K562 (cell line): ENCODE results near the gene MIEF2. TPM values are rescaled to one million over a fixed set of nuclear protein-coding genes. Genes with fewer than 3 reads are reported as not detected.
A peak's percentile ranks its signal among the peaks of the same experiment; 100 is the strongest.

Experiments used
- ADNP ChIP-seq: fragments of 200-800 bp; sonication (Bioruptor generic); IDR thresholded peaks from 2 replicates; pipeline ENCODE4 v1.6.1; 2016; ENCODE audit warnings: missing genetic modification characterization, missing compliant biosample characterization
- ARID2 ChIP-seq: fragments of 450-650 bp; IDR thresholded peaks from 2 replicates; pipeline ENCODE4 v1.6.1; 2017; ENCODE audit warnings: antibody characterized with exemption, mild to moderate bottlenecking
- CHD2 ChIP-seq: IDR thresholded peaks from 2 replicates; pipeline ENCODE4 v1.6.1; 2011; ENCODE audit warnings: low read depth, low read length
- KLF10 ChIP-seq: fragments of 250-450 bp; sonication (Bioruptor Pico); IDR thresholded peaks from 2 replicates; pipeline ENCODE4 v1.6.1; 2021; ENCODE audit warnings: matching md5 sums
- MYNN ChIP-seq, 2 experiments: sonication (generic); formaldehyde crosslinking in 1 of 2; IDR thresholded peaks; 2 replicates each; pipeline versions ENCODE4 v1.5.0 to v1.6.1; 2016 to 2020; ENCODE audit warnings: antibody characterized with exemption in 1 of 2, missing genetic modification reagents in 1 of 2
- NFE2 ChIP-seq: IDR thresholded peaks from 2 replicates; pipeline ENCODE4 v1.6.1; 2014; ENCODE audit warnings: antibody characterized with exemption, low read depth
- SREBF2 ChIP-seq: sonication (generic); formaldehyde crosslinking; IDR thresholded peaks from 2 replicates; pipeline ENCODE4 v1.4.0; 2020; ENCODE audit warnings: mild to moderate bottlenecking, missing genetic modification reagents
- TAF1 ChIP-seq: IDR thresholded peaks from 2 replicates; pipeline ENCODE4 v1.6.1; 2011; ENCODE audit warnings: mild to moderate bottlenecking, low read length, moderate library complexity; ENCODE audit not compliant: insufficient read depth, control insufficient read depth, severe bottlenecking; ENCODE audit errors: extremely low read depth
- ZNF140 ChIP-seq: fragments of 250-450 bp; sonication (Bioruptor Pico); IDR thresholded peaks from 2 replicates; pipeline ENCODE4 v1.8.0; 2021; ENCODE audit warnings: moderate library complexity, mild to moderate bottlenecking, inconsistent platforms
- ZNF232 ChIP-seq: sonication (generic); formaldehyde crosslinking; IDR thresholded peaks from 2 replicates; pipeline ENCODE4 v1.8.0; 2022; ENCODE audit warnings: mild to moderate bottlenecking, missing genetic modification reagents
- ZNF263 ChIP-seq: sonication (generic); formaldehyde crosslinking; IDR thresholded peaks from 2 replicates; pipeline ENCODE4 v1.8.0; 2022; ENCODE audit warnings: mild to moderate bottlenecking, missing genetic modification reagents, borderline replicate concordance
- ZNF551 ChIP-seq: fragments of 250-450 bp; sonication (Bioruptor Pico); IDR thresholded peaks from 2 replicates; pipeline ENCODE4 v1.5.0; 2021; ENCODE audit warnings: mild to moderate bottlenecking, moderate library complexity
- polyA plus RNA-seq, 8 experiments: library from polyadenylated mRNA; depleted of rRNA in 4 of 8; stranded (reverse) in 5 of 8; unstranded in 3 of 8; fragments of >200 nt; fragmentation: Nextera tagmentation in 2 of 8; fragmentation: Illumina TruSeq in 1 of 8; extraction: Ambion mirVana in 2 of 8; extraction: Trizol in 1 of 8; gene quantifications; 2 replicates each; pipeline versions ENCODE4 v1.2.1 to v1.2.3, GENCODE V29; 2011 to 2014; ENCODE audit warnings: inconsistent platforms in 1 of 8, missing spikeins in 1 of 8
- total RNA-seq, 7 experiments: library from RNA; depleted of rRNA in 6 of 7; stranded (reverse); fragments of >200 nt in 6 of 7; fragmentation: Illumina TruSeq in 2 of 7; extraction: Trizol in 2 of 7; gene quantifications; 2 replicates each; pipeline versions ENCODE4 v1.2.1 to v1.2.3, GENCODE V29; 2011 to 2021; ENCODE audit warnings: low replicate concordance in 1 of 7
- TF ChIP-seq, protein P1 (sequence below): fragments of 250-450 bp; sonication (Bioruptor Pico); IDR thresholded peaks from 2 replicates; pipeline ENCODE4 v1.9.0; 2021; ENCODE audit warnings: mild to moderate bottlenecking
- TF ChIP-seq, protein P2 (sequence below): IDR thresholded peaks from 2 replicates; pipeline ENCODE4 v1.6.1; 2016; ENCODE audit warnings: missing genetic modification characterization, missing compliant biosample characterization
- TF ChIP-seq, protein P3 (sequence below): sonication (generic); formaldehyde crosslinking; IDR thresholded peaks from 2 replicates; pipeline ENCODE4 v1.8.0; 2022; ENCODE audit warnings: mild to moderate bottlenecking, missing genetic modification reagents, borderline replicate concordance
- TF ChIP-seq, protein P4 (sequence below), 2 experiments: IDR thresholded peaks in 1 of 2; conservative IDR thresholded peaks in 1 of 2; 2 replicates each; pipeline ENCODE4 v1.6.1; 2016; ENCODE audit warnings: low read depth in 2 of 2, mild to moderate bottlenecking in 1 of 2, missing compliant biosample characterization in 1 of 2, missing genetic modification characterization in 1 of 2, moderate library complexity in 1 of 2
- TF ChIP-seq, protein P5 (sequence below): fragments of 450-650 bp; IDR thresholded peaks from 2 replicates; pipeline ENCODE4 v1.6.1; 2016; ENCODE audit warnings: mild to moderate bottlenecking

Gene MIEF2
- total and polyA plus RNA-seq, 9 of the 15 experiments (the other 6 are each of a cell fraction or from before 2014, with no cell fraction given), result 0.10 to 8.2 (median 2.4) TPM

DNA sequence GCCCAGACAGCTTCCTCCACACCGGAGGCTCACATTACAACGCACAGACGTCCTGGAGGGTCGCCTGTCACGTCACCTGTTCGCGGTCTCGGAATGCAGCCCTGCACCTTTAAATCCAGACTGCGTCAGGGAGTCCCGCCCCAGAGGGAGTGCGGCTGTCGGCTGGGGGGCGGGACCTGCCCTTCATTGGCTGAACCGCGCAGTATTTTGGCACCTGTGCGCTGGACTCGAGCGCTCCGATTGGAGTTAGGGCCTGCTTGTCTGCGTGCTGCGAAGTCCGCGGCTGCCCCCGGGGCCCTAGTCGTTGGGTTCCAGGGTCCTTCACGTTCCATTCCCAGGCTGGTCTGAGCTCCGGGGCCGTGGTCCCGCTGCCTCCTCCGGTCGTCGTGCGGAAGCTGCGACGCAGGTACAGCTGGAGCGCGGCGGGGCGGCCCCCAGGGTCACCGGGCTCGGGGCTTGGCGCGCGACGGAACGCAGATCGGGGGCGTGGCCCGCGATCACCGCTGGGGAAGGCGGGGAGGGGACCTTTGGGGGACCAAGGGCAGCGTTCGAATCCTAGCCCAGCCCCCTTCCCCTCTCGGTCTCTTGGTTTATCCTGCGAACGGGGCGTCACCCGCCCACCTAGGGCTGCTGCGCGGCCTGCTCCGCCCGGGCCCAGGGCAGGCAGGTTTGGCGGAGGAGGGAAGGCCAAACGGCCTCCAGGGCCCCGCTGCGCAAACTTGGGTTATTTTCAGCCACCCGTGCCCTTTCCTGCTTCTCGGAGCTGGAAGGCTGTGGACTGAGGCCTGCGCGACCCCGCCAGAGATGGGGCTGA lies at the start of gene MIEF2 (continued):
- TF ChIP-seq, protein P1, sequence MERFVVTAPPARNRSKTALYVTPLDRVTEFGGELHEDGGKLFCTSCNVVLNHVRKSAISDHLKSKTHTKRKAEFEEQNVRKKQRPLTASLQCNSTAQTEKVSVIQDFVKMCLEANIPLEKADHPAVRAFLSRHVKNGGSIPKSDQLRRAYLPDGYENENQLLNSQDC (CRISPR knock-in tag), result no peak
- TF ChIP-seq ZNF232 (CRISPR knock-in tag) (no peak), SREBF2 (no peak), KLF10 (CRISPR knock-in tag) (no peak), ZNF140 (no peak), ADNP (no peak), ARID2 (no peak), TAF1 (peak; percentile 11), MYNN (IDR thresholded peaks at IDR 0.05) (no peak), MYNN (CRISPR knock-in tag; IDR thresholded peaks at IDR 0.05) (no peak), CHD2 (peak; percentile 66), ZNF263 (CRISPR knock-in tag) (no peak; the same call in 1 of the 2 replicates), ZNF551 (CRISPR knock-in tag) (no peak), NFE2 (no peak)
- TF ChIP-seq, protein P2, sequence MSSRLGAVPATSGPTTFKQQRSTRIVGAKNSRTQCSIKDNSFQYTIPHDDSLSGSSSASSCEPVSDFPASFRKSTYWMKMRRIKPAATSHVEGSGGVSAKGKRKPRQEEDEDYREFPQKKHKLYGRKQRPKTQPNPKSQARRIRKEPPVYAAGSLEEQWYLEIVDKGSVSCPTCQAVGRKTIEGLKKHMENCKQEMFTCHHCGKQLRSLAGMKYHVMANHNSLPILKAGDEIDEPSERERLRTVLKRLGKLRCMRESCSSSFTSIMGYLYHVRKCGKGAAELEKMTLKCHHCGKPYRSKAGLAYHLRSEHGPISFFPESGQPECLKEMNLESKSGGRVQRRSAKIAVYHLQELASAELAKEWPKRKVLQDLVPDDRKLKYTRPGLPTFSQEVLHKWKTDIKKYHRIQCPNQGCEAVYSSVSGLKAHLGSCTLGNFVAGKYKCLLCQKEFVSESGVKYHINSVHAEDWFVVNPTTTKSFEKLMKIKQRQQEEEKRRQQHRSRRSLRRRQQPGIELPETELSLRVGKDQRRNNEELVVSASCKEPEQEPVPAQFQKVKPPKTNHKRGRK, result no peak
- TF ChIP-seq, protein P3, sequence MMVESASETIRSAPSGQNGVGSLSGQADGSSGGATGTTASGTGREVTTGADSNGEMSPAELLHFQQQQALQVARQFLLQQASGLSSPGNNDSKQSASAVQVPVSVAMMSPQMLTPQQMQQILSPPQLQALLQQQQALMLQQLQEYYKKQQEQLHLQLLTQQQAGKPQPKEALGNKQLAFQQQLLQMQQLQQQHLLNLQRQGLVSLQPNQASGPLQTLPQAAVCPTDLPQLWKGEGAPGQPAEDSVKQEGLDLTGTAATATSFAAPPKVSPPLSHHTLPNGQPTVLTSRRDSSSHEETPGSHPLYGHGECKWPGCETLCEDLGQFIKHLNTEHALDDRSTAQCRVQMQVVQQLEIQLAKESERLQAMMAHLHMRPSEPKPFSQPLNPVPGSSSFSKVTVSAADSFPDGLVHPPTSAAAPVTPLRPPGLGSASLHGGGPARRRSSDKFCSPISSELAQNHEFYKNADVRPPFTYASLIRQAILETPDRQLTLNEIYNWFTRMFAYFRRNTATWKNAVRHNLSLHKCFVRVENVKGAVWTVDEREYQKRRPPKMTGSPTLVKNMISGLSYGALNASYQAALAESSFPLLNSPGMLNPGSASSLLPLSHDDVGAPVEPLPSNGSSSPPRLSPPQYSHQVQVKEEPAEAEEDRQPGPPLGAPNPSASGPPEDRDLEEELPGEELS (CRISPR knock-in tag), result no peak
- TF ChIP-seq, protein P4, sequence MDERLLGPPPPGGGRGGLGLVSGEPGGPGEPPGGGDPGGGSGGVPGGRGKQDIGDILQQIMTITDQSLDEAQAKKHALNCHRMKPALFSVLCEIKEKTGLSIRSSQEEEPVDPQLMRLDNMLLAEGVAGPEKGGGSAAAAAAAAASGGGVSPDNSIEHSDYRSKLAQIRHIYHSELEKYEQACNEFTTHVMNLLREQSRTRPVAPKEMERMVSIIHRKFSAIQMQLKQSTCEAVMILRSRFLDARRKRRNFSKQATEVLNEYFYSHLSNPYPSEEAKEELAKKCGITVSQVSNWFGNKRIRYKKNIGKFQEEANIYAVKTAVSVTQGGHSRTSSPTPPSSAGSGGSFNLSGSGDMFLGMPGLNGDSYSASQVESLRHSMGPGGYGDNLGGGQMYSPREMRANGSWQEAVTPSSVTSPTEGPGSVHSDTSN (CRISPR knock-in tag; IDR thresholded peaks at IDR 0.05; ENCODE audit: low read depth), result peak; percentile 82
- TF ChIP-seq, protein P4 (tag; conservative IDR thresholded peaks at IDR 0.05; ENCODE audit: low read depth), result peak; percentile 95
- TF ChIP-seq, protein P5, sequence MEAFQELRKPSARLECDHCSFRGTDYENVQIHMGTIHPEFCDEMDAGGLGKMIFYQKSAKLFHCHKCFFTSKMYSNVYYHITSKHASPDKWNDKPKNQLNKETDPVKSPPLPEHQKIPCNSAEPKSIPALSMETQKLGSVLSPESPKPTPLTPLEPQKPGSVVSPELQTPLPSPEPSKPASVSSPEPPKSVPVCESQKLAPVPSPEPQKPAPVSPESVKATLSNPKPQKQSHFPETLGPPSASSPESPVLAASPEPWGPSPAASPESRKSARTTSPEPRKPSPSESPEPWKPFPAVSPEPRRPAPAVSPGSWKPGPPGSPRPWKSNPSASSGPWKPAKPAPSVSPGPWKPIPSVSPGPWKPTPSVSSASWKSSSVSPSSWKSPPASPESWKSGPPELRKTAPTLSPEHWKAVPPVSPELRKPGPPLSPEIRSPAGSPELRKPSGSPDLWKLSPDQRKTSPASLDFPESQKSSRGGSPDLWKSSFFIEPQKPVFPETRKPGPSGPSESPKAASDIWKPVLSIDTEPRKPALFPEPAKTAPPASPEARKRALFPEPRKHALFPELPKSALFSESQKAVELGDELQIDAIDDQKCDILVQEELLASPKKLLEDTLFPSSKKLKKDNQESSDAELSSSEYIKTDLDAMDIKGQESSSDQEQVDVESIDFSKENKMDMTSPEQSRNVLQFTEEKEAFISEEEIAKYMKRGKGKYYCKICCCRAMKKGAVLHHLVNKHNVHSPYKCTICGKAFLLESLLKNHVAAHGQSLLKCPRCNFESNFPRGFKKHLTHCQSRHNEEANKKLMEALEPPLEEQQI, result no peak
